CD14-positive monocyte (primary cell): ENCODE results near the gene VWA5B1. TPM values are rescaled to one million over a fixed set of nuclear protein-coding genes. Genes with fewer than 3 reads are reported as not detected.

Source experiments
- DNase-seq, 3 donors: peaks; one replicate each; pipeline ENCODE4 v3.0.0-alpha.2; 2011 to 2022
- H2AFZ ChIP-seq: 2 replicates; pipeline ENCODE4 v1.6.0; 2012; ENCODE audit warnings: mild to moderate bottlenecking, low read depth, low read length, inconsistent platforms; ENCODE audit not compliant: insufficient read depth, poor library complexity, severe bottlenecking
- H3K27ac ChIP-seq, 2 donors: 1 replicate in 1 of 2; 2 replicates in 1 of 2; pipeline ENCODE4 v1.5.1; 2012 to 2013; ENCODE audit warnings: low read length in 2 of 2, control low read depth in 1 of 2, inconsistent platforms in 1 of 2, low read depth in 1 of 2, mild to moderate bottlenecking in 1 of 2
- H3K27me3 ChIP-seq, 2 donors: one replicate each; pipeline versions ENCODE4 v1.6.0 to v1.6.1; 2011 to 2013; ENCODE audit warnings: low read length in 2 of 2; ENCODE audit not compliant: control insufficient read depth in 2 of 2, insufficient read depth in 2 of 2
- H3K36me3 ChIP-seq, 2 donors: replicated peaks in 1 of 2; 1 replicate in 1 of 2; 2 replicates in 1 of 2; pipeline versions ENCODE4 v1.5.1 to v1.6.1; 2012 to 2013; ENCODE audit warnings: low read length in 2 of 2, control low read depth in 1 of 2, inconsistent platforms in 1 of 2, mild to moderate bottlenecking in 1 of 2; ENCODE audit not compliant: insufficient read depth in 2 of 2, control insufficient read depth in 1 of 2
- H3K4me1 ChIP-seq, 2 donors: 1 replicate in 1 of 2; 2 replicates in 1 of 2; pipeline versions ENCODE4 v1.5.1 to v1.6.1; 2012 to 2013; ENCODE audit warnings: low read length in 2 of 2, control low read depth in 1 of 2, inconsistent platforms in 1 of 2, mild to moderate bottlenecking in 1 of 2, moderate library complexity in 1 of 2; ENCODE audit not compliant: insufficient read depth in 2 of 2, control insufficient read depth in 1 of 2
- H3K4me2 ChIP-seq: replicated peaks from 2 replicates; pipeline ENCODE3; 2012; ENCODE audit warnings: low read length, moderate library complexity, mild to moderate bottlenecking; ENCODE audit not compliant: poor library complexity, severe bottlenecking; ENCODE audit errors: extremely low read depth
- H3K4me3 ChIP-seq, 3 experiments: fragments of 200-600 bp in 1 of 3; sonication (generic) in 1 of 3; replicated peaks in 1 of 3; 1 replicate in 2 of 3; 2 replicates in 1 of 3; pipeline ENCODE4 v1.5.1; 2011 to 2013; ENCODE audit warnings: low read length in 3 of 3, mild to moderate bottlenecking in 3 of 3, control low read depth in 2 of 3, low read depth in 2 of 3, inconsistent platforms in 1 of 3, moderate library complexity in 1 of 3
- H3K79me2 ChIP-seq: 2 replicates; pipeline ENCODE4 v1.6.0; 2012; ENCODE audit warnings: mild to moderate bottlenecking, control low read depth, inconsistent platforms, low read length, moderate library complexity; ENCODE audit not compliant: insufficient read depth
- H3K9ac ChIP-seq: 2 replicates; pipeline ENCODE4 v1.6.0; 2017; ENCODE audit warnings: low read length, mild to moderate bottlenecking; ENCODE audit not compliant: insufficient read depth, poor library complexity, severe bottlenecking
- H3K9me3 ChIP-seq, 2 donors: replicated peaks in 1 of 2; 1 replicate in 1 of 2; 2 replicates in 1 of 2; pipeline versions ENCODE4 v1.5.1 to v1.6.1; 2012 to 2013; ENCODE audit warnings: low read length in 2 of 2, control low read depth in 1 of 2; ENCODE audit not compliant: control insufficient read depth in 1 of 2, insufficient read depth in 1 of 2
- H4K20me1 ChIP-seq: 2 replicates; pipeline ENCODE4 v1.6.0; 2012; ENCODE audit warnings: mild to moderate bottlenecking, low read length, control low read depth, moderate library complexity; ENCODE audit not compliant: insufficient read depth
- H3K27ac Mint-ChIP-seq, 7 donors: one replicate each; pipeline ENCODE4 v1.8.0; 2020; ENCODE audit warnings: mild to moderate bottlenecking in 7 of 7, mixed read lengths in 7 of 7, moderate library complexity in 6 of 7, inconsistent platforms in 2 of 7
- H3K27me3 Mint-ChIP-seq, 3 donors: one replicate each; pipeline ENCODE4 v1.8.0; 2021 to 2022; ENCODE audit warnings: low read depth in 3 of 3, mild to moderate bottlenecking in 3 of 3, mixed read lengths in 3 of 3, moderate library complexity in 3 of 3, inconsistent platforms in 1 of 3
- H3K36me3 Mint-ChIP-seq, 2 donors: one replicate each; pipeline ENCODE4 v1.8.0; 2020; ENCODE audit warnings: mixed read lengths in 2 of 2, inconsistent platforms in 1 of 2, mild to moderate bottlenecking in 1 of 2
- H3K4me1 Mint-ChIP-seq: one replicate; pipeline ENCODE4 v1.8.0; 2020; ENCODE audit warnings: mild to moderate bottlenecking, mixed read lengths
- H3K4me3 Mint-ChIP-seq, 2 donors: one replicate each; pipeline ENCODE4 v1.8.0; 2020; ENCODE audit warnings: mild to moderate bottlenecking in 2 of 2, mixed read lengths in 2 of 2, moderate library complexity in 1 of 2
- H3K9me3 Mint-ChIP-seq, 7 donors: one replicate each; pipeline ENCODE4 v1.8.0; 2020 to 2022; ENCODE audit warnings: mixed read lengths in 7 of 7, mild to moderate bottlenecking in 6 of 7, moderate library complexity in 6 of 7, inconsistent platforms in 2 of 7
- WGBS: methylation state at CpG from one replicate; pipeline ENCODE4 v1.1.5; 2013; ENCODE audit warnings: missing lambda C conversion rate; ENCODE audit not compliant: insufficient coverage; 5-methylcytosine and 5-hydroxymethylcytosine counted together
- intact Hi-C, 2 donors: fragments of 100-400 bp; cut with micrococcal nuclease; formaldehyde crosslinking; loops; one replicate each; pipeline versions ENCODE4 v1.15.0 to v1.15.1; 2023
- polyA plus RNA-seq, 3 donors: library from polyadenylated mRNA; depleted of rRNA in 1 of 3; unstranded in 2 of 3; stranded (reverse) in 1 of 3; fragments of 300-500 nt in 2 of 3; fragments of >200 nt in 1 of 3; fragmentation: Illumina TruSeq in 2 of 3; gene quantifications; 1 replicate in 2 of 3; 2 replicates in 1 of 3; pipeline ENCODE4 v1.2.3, GENCODE V29; 2012 to 2021
- TF ChIP-seq, protein P1 (sequence below): fragments of 200-600 bp; IDR thresholded peaks from one replicate; pipeline ENCODE4 v1.8.0; 2022; ENCODE audit warnings: antibody characterized with exemption, mild to moderate bottlenecking

The VWA5B1 gene
- polyA plus RNA-seq, 3 donors, result not detected

DNA sequence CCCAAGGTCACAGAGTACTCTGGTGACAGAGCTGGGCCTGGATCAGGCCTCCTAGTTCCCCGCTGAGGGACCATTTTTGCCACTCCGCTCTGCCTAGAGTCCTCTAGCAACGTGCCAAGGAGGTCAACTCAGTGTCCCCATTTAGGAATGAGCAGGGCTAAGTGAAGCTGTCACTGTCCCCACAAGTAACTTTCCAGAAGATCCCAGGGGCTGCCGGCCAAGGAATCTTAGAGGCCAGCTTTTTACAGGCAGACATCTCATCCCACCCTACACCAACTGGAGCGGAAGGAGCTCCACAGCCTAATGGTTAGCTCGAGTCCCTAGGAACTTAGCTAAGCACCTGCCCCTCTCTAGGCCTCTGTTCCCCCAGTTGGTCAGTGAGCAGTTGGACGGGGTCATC lies 59.7 kb downstream of the VWA5B1 start:
- Histone ChIP-seq H3K9ac (no peak overlapping the region), H3K79me2 (no peaks in the 10 kb centered on the region), H3K4me2 (no peak overlapping the region), H3K27me3 (no peaks in the 10 kb centered on the region), H3K4me1 (no peaks in the 10 kb centered on the region), H3K27ac (no peak overlapping the region), H4K20me1 (no peaks in the 10 kb centered on the region), H3K36me3 (no peaks in the 10 kb centered on the region), H2AFZ (no peak overlapping the region), H3K9me3 (peaks cover 2 to 7% of the 10 kb centered on the region in 2 donors), H3K4me3 (no peak overlapping the region)
- TF ChIP-seq, protein P1, sequence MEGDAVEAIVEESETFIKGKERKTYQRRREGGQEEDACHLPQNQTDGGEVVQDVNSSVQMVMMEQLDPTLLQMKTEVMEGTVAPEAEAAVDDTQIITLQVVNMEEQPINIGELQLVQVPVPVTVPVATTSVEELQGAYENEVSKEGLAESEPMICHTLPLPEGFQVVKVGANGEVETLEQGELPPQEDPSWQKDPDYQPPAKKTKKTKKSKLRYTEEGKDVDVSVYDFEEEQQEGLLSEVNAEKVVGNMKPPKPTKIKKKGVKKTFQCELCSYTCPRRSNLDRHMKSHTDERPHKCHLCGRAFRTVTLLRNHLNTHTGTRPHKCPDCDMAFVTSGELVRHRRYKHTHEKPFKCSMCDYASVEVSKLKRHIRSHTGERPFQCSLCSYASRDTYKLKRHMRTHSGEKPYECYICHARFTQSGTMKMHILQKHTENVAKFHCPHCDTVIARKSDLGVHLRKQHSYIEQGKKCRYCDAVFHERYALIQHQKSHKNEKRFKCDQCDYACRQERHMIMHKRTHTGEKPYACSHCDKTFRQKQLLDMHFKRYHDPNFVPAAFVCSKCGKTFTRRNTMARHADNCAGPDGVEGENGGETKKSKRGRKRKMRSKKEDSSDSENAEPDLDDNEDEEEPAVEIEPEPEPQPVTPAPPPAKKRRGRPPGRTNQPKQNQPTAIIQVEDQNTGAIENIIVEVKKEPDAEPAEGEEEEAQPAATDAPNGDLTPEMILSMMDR, result no peak
- Mint-ChIP-seq H3K27me3 (peaks cover 2 to 13% (median 9%) of the 10 kb centered on the region in 3 donors), H3K27ac (no peak overlapping the region), H3K36me3 (no peaks in the 10 kb centered on the region), H3K4me3 (no peak overlapping the region), H3K4me1 (no peaks in the 10 kb centered on the region), H3K9me3 (peaks cover 3 to 11% (median 7%) of the 10 kb centered on the region in 7 donors)
- WGBS, result 93% methylated on average over 6 of the region's 7 CpGs
- DNase-seq, result no peak
- intact Hi-C loops, result no loop called here

DNA sequence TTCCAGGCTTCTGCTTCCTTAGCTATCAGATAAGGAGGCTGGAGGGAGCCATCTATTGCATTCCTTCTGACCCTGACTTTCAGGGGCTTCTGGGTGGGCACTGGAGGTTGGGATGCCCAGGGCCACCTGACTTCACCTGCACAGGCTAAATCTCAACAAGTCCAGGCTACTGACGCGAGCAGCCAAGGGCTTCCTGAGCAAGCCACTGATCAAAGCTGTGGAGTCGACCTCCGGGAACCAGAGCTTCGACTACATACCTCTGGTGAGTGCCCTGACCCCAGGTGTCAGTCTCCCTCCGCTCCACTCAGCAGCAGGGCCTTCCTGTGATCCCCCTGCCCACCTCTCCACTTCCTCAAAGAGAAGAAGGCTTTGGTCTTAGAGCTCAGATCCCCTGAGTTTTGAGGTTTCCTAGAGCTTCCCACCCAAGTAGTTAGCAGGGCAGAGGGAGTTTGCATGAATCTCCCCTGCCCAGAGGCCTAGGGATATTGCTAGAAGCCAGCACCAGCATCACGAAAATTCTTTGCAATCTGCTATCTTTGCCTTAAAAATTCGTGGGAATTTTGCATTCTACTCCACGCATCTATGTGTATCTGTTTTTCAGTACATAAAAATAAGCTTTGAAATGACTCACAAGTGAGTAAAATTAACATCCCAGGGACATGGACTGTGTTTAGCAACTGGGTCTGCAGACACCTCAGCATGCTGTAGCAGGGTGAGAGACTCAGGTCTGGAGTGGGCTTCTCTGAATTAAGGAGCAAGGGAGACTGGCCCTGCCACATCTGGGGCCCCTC lies 61.4 kb downstream of the VWA5B1 start:
- Histone ChIP-seq H3K27me3 (no peaks in the 10 kb centered on the region), H3K36me3 (no peaks in the 10 kb centered on the region), H3K4me1 (no peaks in the 10 kb centered on the region), H3K4me2 (no peak overlapping the region), H4K20me1 (no peaks in the 10 kb centered on the region), H3K27ac (no peak overlapping the region), H3K9me3 (no peaks in the 10 kb centered on the region), H3K4me3 (no peak overlapping the region), H3K9ac (no peak overlapping the region), H2AFZ (no peak overlapping the region), H3K79me2 (no peaks in the 10 kb centered on the region)
- 72% methylated on average over 6 of the region's 9 CpGs for WGBS
- no peak for DNase-seq
- Mint-ChIP-seq H3K36me3 (no peaks in the 10 kb centered on the region), H3K9me3 (peaks cover 0 to 3% (median 0%) of the 10 kb centered on the region in 7 donors), H3K4me1 (no peaks in the 10 kb centered on the region), H3K27ac (no peak overlapping the region), H3K4me3 (no peak overlapping the region), H3K27me3 (peaks cover 0 to 8% (median 8%) of the 10 kb centered on the region in 3 donors)
- TF ChIP-seq, protein P1, result no peak
- intact Hi-C loops, result no loop called here
